HL-60 (cell line): ENCODE measurements around the gene CDC42BPG.

Experiments
- DNase-seq, 2 experiments: peaks; one replicate each; pipeline ENCODE4 v3.0.0-alpha.2; 2010 to 2020; ENCODE audit warnings: low read depth in 1 of 2, low spot score in 1 of 2
- H3K27ac ChIP-seq: fragments of 250-450 bp; sonication (Bioruptor Pico); replicated peaks from 2 replicates; pipeline ENCODE4 v1.5.1; 2020; ENCODE audit warnings: mild to moderate bottlenecking, moderate library complexity
- H3K27me3 ChIP-seq: fragments of 250-450 bp; sonication (Bioruptor Pico); 2 replicates; pipeline ENCODE4 v1.5.1; 2021; ENCODE audit warnings: mild to moderate bottlenecking, moderate library complexity; ENCODE audit not compliant: insufficient read depth, poor library complexity, severe bottlenecking
- H3K4me3 ChIP-seq: replicated peaks from 2 replicates; pipeline ENCODE4 v1.5.1; 2011; ENCODE audit warnings: mild to moderate bottlenecking, control low read depth, low read length; ENCODE audit not compliant: insufficient read depth
- CTCF ChIP-seq: IDR thresholded peaks from one replicate; pipeline ENCODE4 v1.5.1; 2011; ENCODE audit warnings: low read length, control low read depth, inconsistent platforms; ENCODE audit not compliant: insufficient read depth
- GABPA ChIP-seq: IDR thresholded peaks from 2 replicates; pipeline ENCODE4 v1.6.1; 2012; ENCODE audit warnings: low read depth
- POLR2AphosphoS5 ChIP-seq: IDR thresholded peaks from 2 replicates; pipeline ENCODE4 v1.6.1; 2012; ENCODE audit warnings: low read depth
- SPI1 ChIP-seq: IDR thresholded peaks from 2 replicates; pipeline ENCODE4 v1.6.1; 2012; ENCODE audit warnings: low read depth, mild to moderate bottlenecking, borderline replicate concordance
- TF ChIP-seq, protein P1 (sequence below): IDR thresholded peaks from 2 replicates; pipeline ENCODE4 v1.6.1; 2012; ENCODE audit warnings: low read depth; ENCODE audit not compliant: insufficient replicate concordance

The CDC42BPG gene

GRCh38 chr11:64787526-64788320 is 56.7 kb downstream of the CDC42BPG start:
- H3K27me3 ChIP-seq = no peaks in the 10 kb centered on the region
- H3K27ac ChIP-seq = no peak overlapping the region
- no peak overlapping the region for H3K4me3 ChIP-seq
- TF ChIP-seq POLR2AphosphoS5 (no peak), SPI1 (no peak), CTCF (peak; percentile 97), GABPA (no peak)
- peak in 1 of 2 experiments; percentile 79 for DNase-seq

GRCh38 chr11:64786308-64786707 is 58.1 kb downstream of the CDC42BPG start:
- H3K4me3 ChIP-seq = no peak overlapping the region
- no peaks in the 10 kb centered on the region for H3K27me3 ChIP-seq
- TF ChIP-seq CTCF = no peak
- TF ChIP-seq, protein P1, sequence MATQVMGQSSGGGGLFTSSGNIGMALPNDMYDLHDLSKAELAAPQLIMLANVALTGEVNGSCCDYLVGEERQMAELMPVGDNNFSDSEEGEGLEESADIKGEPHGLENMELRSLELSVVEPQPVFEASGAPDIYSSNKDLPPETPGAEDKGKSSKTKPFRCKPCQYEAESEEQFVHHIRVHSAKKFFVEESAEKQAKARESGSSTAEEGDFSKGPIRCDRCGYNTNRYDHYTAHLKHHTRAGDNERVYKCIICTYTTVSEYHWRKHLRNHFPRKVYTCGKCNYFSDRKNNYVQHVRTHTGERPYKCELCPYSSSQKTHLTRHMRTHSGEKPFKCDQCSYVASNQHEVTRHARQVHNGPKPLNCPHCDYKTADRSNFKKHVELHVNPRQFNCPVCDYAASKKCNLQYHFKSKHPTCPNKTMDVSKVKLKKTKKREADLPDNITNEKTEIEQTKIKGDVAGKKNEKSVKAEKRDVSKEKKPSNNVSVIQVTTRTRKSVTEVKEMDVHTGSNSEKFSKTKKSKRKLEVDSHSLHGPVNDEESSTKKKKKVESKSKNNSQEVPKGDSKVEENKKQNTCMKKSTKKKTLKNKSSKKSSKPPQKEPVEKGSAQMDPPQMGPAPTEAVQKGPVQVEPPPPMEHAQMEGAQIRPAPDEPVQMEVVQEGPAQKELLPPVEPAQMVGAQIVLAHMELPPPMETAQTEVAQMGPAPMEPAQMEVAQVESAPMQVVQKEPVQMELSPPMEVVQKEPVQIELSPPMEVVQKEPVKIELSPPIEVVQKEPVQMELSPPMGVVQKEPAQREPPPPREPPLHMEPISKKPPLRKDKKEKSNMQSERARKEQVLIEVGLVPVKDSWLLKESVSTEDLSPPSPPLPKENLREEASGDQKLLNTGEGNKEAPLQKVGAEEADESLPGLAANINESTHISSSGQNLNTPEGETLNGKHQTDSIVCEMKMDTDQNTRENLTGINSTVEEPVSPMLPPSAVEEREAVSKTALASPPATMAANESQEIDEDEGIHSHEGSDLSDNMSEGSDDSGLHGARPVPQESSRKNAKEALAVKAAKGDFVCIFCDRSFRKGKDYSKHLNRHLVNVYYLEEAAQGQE = no peak
- no peak for TF ChIP-seq POLR2AphosphoS5
- TF ChIP-seq GABPA = no peak
- no peak for TF ChIP-seq SPI1
- H3K27ac ChIP-seq = no peak overlapping the region
- no peak for DNase-seq

GRCh38 chr11:64784813-64785581 is 59.5 kb downstream of the CDC42BPG start:
- H3K27ac ChIP-seq = no peak overlapping the region
- no peaks in the 10 kb centered on the region for H3K27me3 ChIP-seq
- TF ChIP-seq, protein P1 = no peak
- H3K4me3 ChIP-seq = no peak overlapping the region
- DNase-seq = no peak

DNA sequence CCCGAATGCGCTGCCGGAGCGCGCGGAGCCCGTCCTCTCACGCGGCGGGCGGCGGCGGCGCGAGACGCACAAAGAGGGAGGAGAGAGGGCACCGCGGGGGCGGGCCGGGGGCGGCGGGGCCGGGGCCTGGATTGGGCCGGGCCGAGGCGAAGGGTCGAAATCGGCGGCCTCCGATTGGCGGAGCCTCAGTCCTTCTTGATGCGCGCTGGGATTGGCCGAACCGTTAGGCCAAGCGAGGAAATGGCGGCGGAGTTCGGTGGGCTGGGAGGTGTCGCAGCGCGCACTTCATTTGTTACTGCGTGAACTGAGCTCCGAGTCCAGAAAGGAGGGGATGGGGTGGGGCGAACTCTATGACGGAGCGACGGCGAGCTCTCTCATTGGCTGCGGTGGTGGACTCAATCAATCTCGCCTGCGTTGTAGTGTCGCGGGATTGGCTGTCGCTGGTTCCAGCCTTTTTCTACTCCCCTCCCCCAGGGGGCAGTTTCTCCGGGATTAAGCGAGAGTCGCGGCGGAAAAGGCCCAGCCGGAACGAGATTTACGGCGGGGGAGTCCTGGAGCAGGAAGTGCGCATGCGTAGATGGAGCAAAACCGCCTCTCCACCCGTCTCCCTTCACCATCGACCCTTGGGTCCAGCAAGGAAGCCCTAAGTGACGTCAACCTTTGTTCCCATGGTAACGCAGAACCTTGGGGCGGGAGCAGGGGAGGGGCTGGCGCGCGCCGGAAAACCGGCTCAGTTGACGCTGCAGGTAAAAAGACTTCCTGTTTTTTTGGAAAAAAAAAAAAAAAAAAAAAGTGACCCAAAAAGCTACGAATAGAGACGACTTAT is 65.8 kb downstream of the CDC42BPG start, which contains the start of gene SF1:
Gene SF1 (minus strand): TSS at position 70 of the 826 bp plus-strand sequence. CDS start 150 bp downstream, outside the sequence.
- Histone ChIP-seq H3K27me3 (no peaks in the 10 kb centered on the region), H3K4me3 (peak within 1 kb of the TSS; percentile 80), H3K27ac (peak within 1 kb of the TSS; percentile 94)
- TF ChIP-seq CTCF (no peak), SPI1 (peak; percentile 91), POLR2AphosphoS5 (peak; percentile 76), GABPA (peak; percentile 47)
- TF ChIP-seq, protein P1 = no peak
- DNase-seq = peak; percentile 99 to 100
